K562 (cell line): ENCODE data around the gene EFCAB8.

Experiments used
- ARNT ChIP-seq, 2 experiments: fragments of 450-650 bp; IDR thresholded peaks; 2 replicates each; pipeline ENCODE4 v1.6.1; 2016; ENCODE audit warnings: mild to moderate bottlenecking in 1 of 2
- HOMEZ ChIP-seq: fragments of 250-450 bp; sonication (Bioruptor Pico); IDR thresholded peaks from 2 replicates; pipeline ENCODE4 v1.4.0; 2020; ENCODE audit warnings: mild to moderate bottlenecking, moderate library complexity
- TAF15 ChIP-seq: fragments of 200-400 bp; formaldehyde crosslinking; IDR thresholded peaks from 2 replicates; pipeline ENCODE4 v1.6.1; 2017; ENCODE audit warnings: mild to moderate bottlenecking, low read depth, low read length, moderate library complexity
- TFAP4 ChIP-seq: sonication (generic); formaldehyde crosslinking; IDR thresholded peaks from 2 replicates; pipeline ENCODE4 v1.8.0; 2022; ENCODE audit warnings: missing genetic modification reagents, mild to moderate bottlenecking, moderate library complexity, borderline replicate concordance
- ZNF280A ChIP-seq: fragments of 450-650 bp; IDR thresholded peaks from 2 replicates; pipeline ENCODE4 v1.6.1; 2018; ENCODE audit warnings: mild to moderate bottlenecking, low read depth; ENCODE audit not compliant: partially characterized antibody
- ZNF57 ChIP-seq: fragments of 450-650 bp; formaldehyde crosslinking; IDR thresholded peaks from 2 replicates; pipeline ENCODE4 v1.4.0; 2020; ENCODE audit warnings: mild to moderate bottlenecking, moderate library complexity
- TF ChIP-seq, protein P1 (sequence below), 3 experiments: IDR thresholded peaks in 2 of 3; conservative IDR thresholded peaks in 1 of 3; 2 replicates each; pipeline ENCODE4 v1.5.1; 2011 to 2012; ENCODE audit warnings: low read length in 3 of 3, mild to moderate bottlenecking in 3 of 3, control low read depth in 2 of 3, improper control_type of control experiment in 1 of 3, inconsistent platforms in 1 of 3, low read depth in 1 of 3, mixed read lengths in 1 of 3, moderate library complexity in 1 of 3; ENCODE audit not compliant: insufficient read depth in 2 of 3

DNA sequence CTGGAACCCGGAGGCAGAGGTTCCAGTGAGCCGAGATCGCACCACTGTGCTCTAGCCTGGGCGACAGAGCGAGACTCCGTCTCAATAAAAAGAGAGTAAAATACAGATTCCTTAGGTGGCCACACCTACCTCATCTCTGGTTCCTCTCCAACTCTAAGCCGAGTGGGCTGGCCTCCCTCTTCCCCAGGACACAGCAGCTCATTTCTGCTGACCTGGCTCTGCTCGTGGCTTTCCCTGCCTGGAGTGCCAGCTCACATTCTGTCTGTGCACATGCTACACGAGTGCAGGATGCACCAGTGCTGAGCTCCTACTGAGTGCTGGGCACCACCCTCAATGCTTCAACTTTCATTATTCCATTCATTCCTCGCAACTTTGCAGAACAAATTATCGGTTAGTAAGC lies 28.8 kb downstream of the EFCAB8 start:
- no peak for TF ChIP-seq ZNF280A
- no peak for TF ChIP-seq ZNF57
- TF ChIP-seq, protein P1, sequence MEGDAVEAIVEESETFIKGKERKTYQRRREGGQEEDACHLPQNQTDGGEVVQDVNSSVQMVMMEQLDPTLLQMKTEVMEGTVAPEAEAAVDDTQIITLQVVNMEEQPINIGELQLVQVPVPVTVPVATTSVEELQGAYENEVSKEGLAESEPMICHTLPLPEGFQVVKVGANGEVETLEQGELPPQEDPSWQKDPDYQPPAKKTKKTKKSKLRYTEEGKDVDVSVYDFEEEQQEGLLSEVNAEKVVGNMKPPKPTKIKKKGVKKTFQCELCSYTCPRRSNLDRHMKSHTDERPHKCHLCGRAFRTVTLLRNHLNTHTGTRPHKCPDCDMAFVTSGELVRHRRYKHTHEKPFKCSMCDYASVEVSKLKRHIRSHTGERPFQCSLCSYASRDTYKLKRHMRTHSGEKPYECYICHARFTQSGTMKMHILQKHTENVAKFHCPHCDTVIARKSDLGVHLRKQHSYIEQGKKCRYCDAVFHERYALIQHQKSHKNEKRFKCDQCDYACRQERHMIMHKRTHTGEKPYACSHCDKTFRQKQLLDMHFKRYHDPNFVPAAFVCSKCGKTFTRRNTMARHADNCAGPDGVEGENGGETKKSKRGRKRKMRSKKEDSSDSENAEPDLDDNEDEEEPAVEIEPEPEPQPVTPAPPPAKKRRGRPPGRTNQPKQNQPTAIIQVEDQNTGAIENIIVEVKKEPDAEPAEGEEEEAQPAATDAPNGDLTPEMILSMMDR (IDR thresholded peaks at IDR 0.05 in 2 of 3, conservative IDR thresholded peaks at IDR 0.05 in 1 of 3; ENCODE audit: insufficient read depth in 2 of 3, low read depth in 1 of 3, low read length in 3 of 3) = no peak
- no peak for TF ChIP-seq HOMEZ
- no peak for TF ChIP-seq ARNT (IDR thresholded peaks at IDR 0.05)
- no peak for TF ChIP-seq TFAP4 (CRISPR knock-in tag)
- TF ChIP-seq TAF15 = no peak
